HG03280 (cell line): ENCODE results near the gene ADIRF.
"Not testable (repeated sequence)": the region's sequence is repeated elsewhere in the genome, so short reads cannot be mapped to it uniquely, and the experiment has no call there.

Experiments used
- ATAC-seq: cut with Tn5 transposase; IDR thresholded peaks from one replicate; pipeline ENCODE4 v1.9.1; 2021; ENCODE audit warnings: mild to moderate bottlenecking, moderate library complexity; ENCODE audit not compliant: unreplicated experiment

The ADIRF gene

DNA sequence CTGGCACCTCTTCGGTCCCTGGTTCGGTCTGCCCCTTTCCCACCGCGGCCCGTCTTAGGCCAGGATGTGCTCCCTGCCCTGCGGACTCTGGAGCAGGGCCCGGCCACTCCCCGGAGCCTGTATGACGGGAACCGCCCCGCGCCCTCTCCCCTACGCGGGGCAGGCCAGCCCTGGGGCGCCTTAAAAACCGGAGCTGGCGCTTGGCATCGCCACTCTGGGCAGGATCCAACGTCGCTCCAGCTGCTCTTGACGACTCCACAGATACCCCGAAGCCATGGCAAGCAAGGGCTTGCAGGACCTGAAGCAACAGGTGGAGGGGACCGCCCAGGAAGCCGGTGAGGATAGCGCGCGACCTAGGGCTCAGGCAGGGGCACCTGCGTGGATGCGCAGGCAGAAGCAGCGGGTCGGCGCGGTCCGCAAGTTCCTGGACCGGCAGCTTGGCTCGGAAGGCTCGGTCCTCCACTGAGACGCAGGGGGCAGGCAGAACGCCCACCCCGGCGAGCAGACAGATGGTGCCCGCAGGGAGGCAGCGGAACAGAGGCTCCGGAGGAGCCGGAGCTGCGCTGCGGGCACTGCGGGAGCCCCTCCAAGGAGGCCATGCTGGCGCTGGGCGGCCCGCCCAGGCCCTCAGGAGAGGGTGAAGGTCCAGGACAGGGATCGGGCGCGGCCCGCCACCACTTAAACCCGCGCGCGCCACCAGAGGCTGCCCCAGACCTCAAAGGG lies at the start of gene ADIRF:
Gene ADIRF (plus strand): TSS at position 212 of the 723 bp plus-strand sequence. CDS start 63 bp downstream, at position 275.
- no peak for ATAC-seq

DNA sequence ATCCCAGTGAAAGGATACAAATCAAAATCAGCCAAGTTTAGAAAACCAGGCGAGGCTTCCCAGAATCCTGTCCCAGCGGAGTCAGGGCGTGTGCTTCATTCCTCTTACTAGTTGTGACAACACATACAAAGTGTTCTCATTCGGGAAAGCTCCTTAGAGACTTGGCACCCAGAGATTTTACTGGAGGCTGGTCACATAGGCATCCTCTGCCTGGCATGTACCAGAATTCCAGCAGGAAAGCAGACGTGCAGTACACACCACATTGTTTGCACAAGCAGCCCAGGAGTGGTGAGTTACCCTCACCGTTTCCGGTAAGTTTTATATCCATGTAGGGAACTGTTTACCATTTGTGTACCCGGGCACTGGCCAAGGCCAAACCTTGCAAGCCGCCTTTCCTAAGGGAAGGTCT lies 45.7 kb upstream of the ADIRF start:
- no peak for ATAC-seq

- ATAC-seq, result no peak
Observed at GRCh38 chr10:86929468-86930380, 38.6 kb upstream of the ADIRF start.

- no peak for ATAC-seq
Observed at GRCh38 chr10:86931872-86932271, 36.4 kb upstream of the ADIRF start.

- no peak for ATAC-seq
Observed at GRCh38 chr10:86932674-86933073, 35.6 kb upstream of the ADIRF start.

GRCh38 chr10:86934162-86934711 lies 34.0 kb upstream of the ADIRF start:
- ATAC-seq, result not testable (repeated sequence)

GRCh38 chr10:86936661-86937501 lies 31.4 kb upstream of the ADIRF start:
- no peak for ATAC-seq

GRCh38 chr10:86937502-86938154 lies 30.7 kb upstream of the ADIRF start:
- no peak for ATAC-seq

DNA sequence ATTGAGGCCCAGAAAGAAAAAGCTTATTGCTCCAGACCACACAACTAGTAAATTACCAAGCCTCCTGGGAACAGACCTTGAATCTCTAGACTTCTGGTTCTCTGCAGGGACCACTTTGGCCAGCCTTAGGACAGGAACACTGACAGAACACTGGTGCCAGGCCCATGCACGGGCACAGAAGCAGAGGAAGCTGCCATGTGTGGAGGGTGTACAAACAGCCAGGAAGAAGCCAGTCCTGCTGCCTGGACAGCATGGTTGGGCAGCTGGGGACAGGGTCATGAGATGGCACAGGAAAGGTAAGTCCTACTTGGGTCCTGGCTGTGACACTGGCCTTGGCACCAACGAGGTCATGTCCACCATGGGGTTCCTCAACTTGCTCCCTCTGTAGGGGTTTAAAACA lies 30.0 kb upstream of the ADIRF start:
- ATAC-seq, result no peak

GRCh38 chr10:86940076-86940475 lies 28.2 kb upstream of the ADIRF start:
- ATAC-seq, result not testable (repeated sequence)

DNA sequence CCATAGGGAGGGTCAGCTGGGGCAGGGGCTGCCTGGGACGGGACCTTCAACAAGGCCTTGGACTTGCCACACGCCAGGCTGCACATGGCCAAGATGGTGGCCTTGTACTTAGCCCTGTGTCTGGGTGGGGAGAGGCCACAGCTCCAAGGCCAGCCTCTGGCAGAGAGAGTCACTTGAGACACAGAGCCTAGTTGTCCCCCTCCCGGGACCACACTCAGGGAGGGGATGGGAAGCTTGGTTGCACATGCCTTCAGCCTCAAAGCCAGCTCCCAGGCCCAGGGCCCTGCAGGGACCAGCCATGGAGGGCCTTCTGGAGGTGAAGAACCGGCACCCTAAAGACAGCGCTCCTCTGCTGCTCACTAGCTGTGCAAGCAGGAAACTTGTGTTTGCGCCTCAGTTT lies 27.6 kb upstream of the ADIRF start:
- ATAC-seq, result no peak

DNA sequence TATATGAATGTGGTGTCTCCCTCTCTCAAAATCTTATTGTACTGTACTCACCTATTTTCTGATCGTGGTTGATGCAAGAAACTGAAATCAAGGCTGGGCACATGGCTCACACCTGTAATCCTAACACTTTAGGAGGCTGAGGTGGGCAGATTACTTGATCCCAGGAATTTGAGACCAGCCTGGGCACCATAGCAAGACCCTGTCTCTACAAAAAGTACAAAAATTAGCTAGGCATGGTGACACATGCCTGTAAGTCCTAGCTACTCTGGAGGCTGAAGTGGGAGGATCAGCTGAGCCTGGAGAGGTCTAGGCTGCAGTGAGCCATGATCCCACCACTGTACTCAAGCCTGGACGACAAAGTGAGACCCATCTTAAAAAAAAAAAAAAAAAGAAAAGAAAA lies 26.9 kb upstream of the ADIRF start:
- no peak for ATAC-seq

DNA sequence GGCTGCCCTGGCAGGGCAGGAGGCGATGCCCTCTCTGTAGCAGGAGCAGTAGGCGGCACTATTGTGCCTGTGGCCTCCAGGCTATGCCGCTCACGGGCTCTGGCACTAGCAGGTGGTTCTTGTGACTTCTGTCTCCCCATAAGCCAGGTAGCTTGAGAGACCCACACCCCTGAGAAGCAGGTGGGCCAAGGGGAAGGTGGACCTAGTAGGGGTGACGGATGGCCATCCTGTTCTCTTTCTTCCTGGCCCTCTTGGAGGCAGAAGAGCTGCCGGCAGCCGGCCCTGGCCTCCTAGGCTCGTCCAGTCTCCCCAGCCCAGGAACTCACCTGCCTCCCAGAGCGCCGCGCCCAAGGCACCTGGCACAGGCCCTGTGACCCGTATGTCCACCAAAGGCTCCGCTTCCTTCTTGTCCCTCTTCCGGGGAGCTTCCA lies 26.3 kb upstream of the ADIRF start:
- ATAC-seq, result no peak

- no peak for ATAC-seq
Observed at GRCh38 chr10:86942441-86943315, 25.6 kb upstream of the ADIRF start.

DNA sequence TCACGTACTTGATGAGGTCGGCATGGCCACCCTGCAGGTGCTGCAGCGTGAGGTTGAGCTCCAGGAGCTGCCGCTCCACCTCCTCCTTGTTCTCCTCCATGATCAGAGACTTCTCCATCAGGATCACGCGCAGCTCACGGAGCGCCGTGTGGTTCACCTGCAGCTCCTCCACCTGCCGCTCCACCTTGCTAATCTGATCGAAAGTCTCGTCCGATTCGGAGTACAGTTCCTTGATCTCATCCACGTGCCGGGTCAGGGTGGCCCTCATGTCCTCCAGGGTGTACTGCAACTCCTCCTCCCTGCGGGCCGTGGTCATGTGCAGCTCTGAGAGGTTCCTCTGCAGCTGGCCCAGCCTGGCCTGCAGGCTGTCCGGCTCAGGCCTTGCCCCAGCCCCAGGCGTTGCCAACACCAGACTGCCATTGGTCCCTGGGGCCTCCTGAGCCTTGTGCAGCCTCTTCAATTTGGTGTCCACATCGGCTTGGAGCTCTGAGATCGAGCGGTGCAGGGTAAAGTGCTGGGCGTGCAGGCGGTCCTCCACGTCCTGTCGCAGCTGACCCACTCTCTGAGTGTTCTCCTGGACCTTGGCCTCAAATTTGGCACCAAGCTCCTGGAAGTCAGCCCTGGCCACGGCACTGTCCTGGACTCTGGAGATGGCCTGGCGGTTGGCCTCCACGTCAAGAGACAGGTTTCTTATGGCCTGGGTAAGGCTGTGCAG lies 24.8 kb upstream of the ADIRF start:
- ATAC-seq, result no peak

- ATAC-seq, result no peak
Observed at GRCh38 chr10:86944031-86944419, 24.3 kb upstream of the ADIRF start.

- no peak for ATAC-seq
Observed at GRCh38 chr10:86944471-86944870, 23.8 kb upstream of the ADIRF start.

DNA sequence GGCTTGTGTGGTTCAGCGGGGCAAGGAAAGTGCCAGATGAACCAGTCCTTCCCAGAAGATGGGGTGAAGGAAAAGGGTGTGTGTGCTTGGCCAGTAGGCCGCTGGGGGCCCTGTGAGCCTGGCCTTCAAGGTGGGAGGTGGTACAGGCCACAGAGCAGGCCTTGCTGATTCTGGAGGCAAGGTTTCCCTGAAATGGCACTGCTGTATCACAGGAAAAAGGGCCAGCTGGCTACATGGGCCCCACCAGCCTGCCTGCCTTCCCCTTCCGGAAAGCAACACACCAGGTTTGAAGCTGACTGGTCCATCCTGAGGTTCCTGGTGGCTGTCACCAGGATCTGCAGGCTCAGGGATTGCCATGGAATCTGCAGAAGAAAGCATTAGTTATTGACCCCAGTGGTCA lies 23.4 kb upstream of the ADIRF start:
- no peak for ATAC-seq
